SK-N-SH (cell line): ENCODE results near the gene PWWP2B. TPM values are rescaled to one million over a fixed set of nuclear protein-coding genes. Genes with fewer than 3 reads are reported as not detected.

Experiments used
- CTCF ChIA-PET: fragments of 300-600, 350-600 bp; formaldehyde crosslinking; extraction: SDS; loops from one replicate; lab custom pipeline; 2021; lab: Yijun Ruan, JAX
- POLR2A ChIA-PET: fragments of 350-600 bp; sonication (Branson Sonifier 250); formaldehyde crosslinking; extraction: SDS; loops from one replicate; lab custom pipeline; 2020; ENCODE audit warnings: antibody characterized with exemption, inconsistent platforms; lab: Yijun Ruan, JAX
- DNase-seq: peaks from one replicate; pipeline ENCODE4 v3.0.0; 2012
- H2AFZ ChIP-seq: fragments of 200-600 bp; sonication (generic); 2 replicates; pipeline ENCODE4 v1.8.1; 2016; ENCODE audit warnings: antibody characterized with exemption, mild to moderate bottlenecking, low read depth
- H3F3A ChIP-seq: fragments of 200-600 bp; sonication (generic); replicated peaks from 2 replicates; pipeline ENCODE3; 2016; ENCODE audit warnings: antibody characterized with exemption, mild to moderate bottlenecking; ENCODE audit not compliant: insufficient read depth
- H3K27ac ChIP-seq, 2 experiments: fragments of 200-500 bp in 1 of 2; fragments of 200-600 bp in 1 of 2; sonication (Bioruptor generic) in 1 of 2; sonication (generic), shearing (Covaris generic) in 1 of 2; 2 replicates each; pipeline versions ENCODE4 v1.5.1 to v1.6.1; 2014 to 2016; ENCODE audit warnings: low read depth in 2 of 2, inconsistent platforms in 1 of 2, low read length in 1 of 2, mild to moderate bottlenecking in 1 of 2, mixed read lengths in 1 of 2
- H3K27me3 ChIP-seq: fragments of 200-600 bp; sonication (generic), shearing (Covaris generic); 2 replicates; pipeline ENCODE4 v1.6.1; 2016; ENCODE audit warnings: mixed run types; ENCODE audit not compliant: insufficient read depth
- H3K36me3 ChIP-seq, 2 experiments: fragments of 200-500 bp in 1 of 2; fragments of 200-600 bp in 1 of 2; sonication (Bioruptor generic) in 1 of 2; sonication (generic) in 1 of 2; replicated peaks in 1 of 2; 2 replicates each; pipeline versions ENCODE3 to v1.5.1; 2014 to 2016; ENCODE audit warnings: low read length in 1 of 2, mild to moderate bottlenecking in 1 of 2; ENCODE audit not compliant: insufficient read depth in 2 of 2, control insufficient read depth in 1 of 2
- H3K4me1 ChIP-seq, 2 experiments: fragments of 200-500 bp in 1 of 2; fragments of 200-600 bp in 1 of 2; sonication (Bioruptor generic) in 1 of 2; sonication (generic), shearing (Covaris generic) in 1 of 2; 2 replicates each; pipeline versions ENCODE4 v1.5.1 to v1.6.1; 2014 to 2016; ENCODE audit warnings: low read depth in 1 of 2, low read length in 1 of 2, mixed run types in 1 of 2; ENCODE audit not compliant: insufficient read depth in 2 of 2, control insufficient read depth in 1 of 2
- H3K4me2 ChIP-seq: fragments of 200-600 bp; sonication (generic), shearing (Covaris generic); 2 replicates; pipeline ENCODE4 v1.6.1; 2017; ENCODE audit warnings: mixed run types
- H3K4me3 ChIP-seq, 2 experiments: fragments of 200-500 bp in 1 of 2; fragments of 200-600 bp in 1 of 2; sonication (Bioruptor generic) in 1 of 2; sonication (generic), shearing (Covaris generic) in 1 of 2; 2 replicates each; pipeline versions ENCODE4 v1.5.1 to v1.8.1; 2014 to 2016; ENCODE audit warnings: low read depth in 2 of 2, inconsistent platforms in 1 of 2, low read length in 1 of 2, mild to moderate bottlenecking in 1 of 2, mixed read lengths in 1 of 2, moderate library complexity in 1 of 2
- H3K79me2 ChIP-seq: fragments of 200-600 bp; sonication (generic); 2 replicates; pipeline ENCODE4 v1.8.1; 2017; ENCODE audit warnings: mild to moderate bottlenecking; ENCODE audit not compliant: insufficient read depth
- H3K9ac ChIP-seq: fragments of 200-600 bp; sonication (generic); 2 replicates; pipeline ENCODE4 v1.6.1; 2017; ENCODE audit warnings: mixed run types
- H3K9me2 ChIP-seq: fragments of 200-600 bp; sonication (generic); 2 replicates; pipeline ENCODE4 v1.6.1; 2017; ENCODE audit warnings: mixed run types
- H3K9me3 ChIP-seq: fragments of 200-600 bp; sonication (generic); 2 replicates; pipeline ENCODE4 v1.6.1; 2017; ENCODE audit warnings: mixed run types, mild to moderate bottlenecking, moderate library complexity
- H4K20me1 ChIP-seq: fragments of 200-600 bp; sonication (generic); 2 replicates; pipeline ENCODE4 v1.6.1; 2017; ENCODE audit warnings: mild to moderate bottlenecking, mixed run types; ENCODE audit not compliant: insufficient read depth
- CHD2 ChIP-seq: fragments of 150-350 bp; IDR thresholded peaks from 2 replicates; pipeline ENCODE4 v1.6.1; 2018; ENCODE audit warnings: low read length; ENCODE audit not compliant: partially characterized antibody
- EP300 ChIP-seq, 2 experiments: IDR thresholded peaks; 2 replicates each; pipeline versions ENCODE4 v1.4.0 to v1.6.1; 2012; ENCODE audit warnings: borderline replicate concordance in 1 of 2, low read depth in 1 of 2, low read length in 1 of 2
- FOSL2 ChIP-seq: IDR thresholded peaks from 2 replicates; pipeline ENCODE4 v1.4.0; 2012; ENCODE audit warnings: low read depth, mild to moderate bottlenecking, moderate library complexity, borderline replicate concordance
- FOXJ3 ChIP-seq: sonication (generic); formaldehyde crosslinking; IDR thresholded peaks from 2 replicates; pipeline ENCODE4 v1.5.1; 2020; ENCODE audit warnings: mild to moderate bottlenecking, missing genetic modification reagents
- FOXM1 ChIP-seq: IDR thresholded peaks from 2 replicates; pipeline ENCODE4 v1.4.0; 2012; ENCODE audit warnings: low read depth, mild to moderate bottlenecking
- GABPA ChIP-seq: IDR thresholded peaks from 2 replicates; pipeline ENCODE4 v1.4.0; 2012; ENCODE audit warnings: low read depth, mild to moderate bottlenecking
- MXI1 ChIP-seq: IDR thresholded peaks from 2 replicates; pipeline ENCODE4 v1.6.1; 2012; ENCODE audit warnings: mild to moderate bottlenecking, low read depth, low read length, improper control_type of control experiment
- NFIC ChIP-seq: IDR thresholded peaks from 2 replicates; pipeline ENCODE4 v1.4.0; 2012; ENCODE audit warnings: borderline replicate concordance
- NRF1 ChIP-seq: IDR thresholded peaks from 2 replicates; pipeline ENCODE4 v1.6.1; 2012; ENCODE audit warnings: low read depth, mild to moderate bottlenecking, low read length
- PBX3 ChIP-seq: IDR thresholded peaks from 2 replicates; pipeline ENCODE4; 2012
- POLR2AphosphoS5 ChIP-seq: IDR thresholded peaks from 2 replicates; pipeline ENCODE4 v1.6.1; 2012; ENCODE audit warnings: low read depth, low read length
- RAD21 ChIP-seq: IDR thresholded peaks from 2 replicates; pipeline ENCODE4 v1.6.1; 2012; ENCODE audit warnings: mild to moderate bottlenecking, low read length
- REST ChIP-seq: IDR thresholded peaks from 2 replicates; pipeline ENCODE4 v1.6.1; 2012; ENCODE audit warnings: mild to moderate bottlenecking, low read depth, low read length, moderate library complexity
- RXRA ChIP-seq: IDR thresholded peaks from 2 replicates; pipeline ENCODE4 v1.4.0; 2012; ENCODE audit warnings: low read depth, mild to moderate bottlenecking, borderline replicate concordance
- TAF1 ChIP-seq: IDR thresholded peaks from 2 replicates; pipeline ENCODE4 v1.6.1; 2012; ENCODE audit warnings: low read depth, mild to moderate bottlenecking, low read length, moderate library complexity, borderline replicate concordance
- USF1 ChIP-seq: IDR thresholded peaks from 2 replicates; pipeline ENCODE4 v1.4.0; 2012; ENCODE audit warnings: low read depth, borderline replicate concordance
- USF2 ChIP-seq: fragments of 150-350 bp; IDR thresholded peaks from 2 replicates; pipeline ENCODE4 v1.6.1; 2017; ENCODE audit warnings: antibody characterized with exemption, low read length, low read depth, borderline replicate concordance
- WGBS: methylation state at CpG from one replicate; pipeline ENCODE4 v1.1.6; 2017; ENCODE audit warnings: low lambda C conversion rate; 5-methylcytosine and 5-hydroxymethylcytosine counted together
- polyA plus RNA-seq, 3 experiments: library from polyadenylated mRNA; depleted of rRNA; stranded (reverse); fragments of >200 nt; gene quantifications; 2 replicates each; pipeline ENCODE4 v1.2.3, GENCODE V29; 2012

The PWWP2B gene
- polyA plus RNA-seq, 1 of the 3 experiments (the other 2 are of a cell fraction) = 2.4 TPM

GRCh38 chr10:132347931-132348267, 49.1 kb upstream of the PWWP2B start:
- Histone ChIP-seq H2AFZ (no peak overlapping the region), H3K9me2 (no peaks in the 10 kb centered on the region), H4K20me1 (peaks cover 3% of the 10 kb centered on the region; the same call in 1 of the 2 replicates), H3K4me3 (no peak overlapping the region), H3K27ac (no peak overlapping the region), H3K4me1 (no peaks in the 10 kb centered on the region), H3K9me3 (no peaks in the 10 kb centered on the region), H3F3A (no peaks in the 10 kb centered on the region), H3K79me2 (no peaks in the 10 kb centered on the region), H3K36me3 (peaks cover 10 to 29% of the 10 kb centered on the region in 2 experiments), H3K27me3 (no peaks in the 10 kb centered on the region), H3K9ac (no peak overlapping the region), H3K4me2 (no peak overlapping the region)
- POLR2A ChIA-PET = no interaction called here
- CTCF ChIA-PET = interaction anchor here (0.9 to 4.8 kb wide), 2 partner anchors 13 to 124 kb away, joined by 3 to 30 read pairs; no protein-coding TSS in a partner anchor
- 91% methylated on average over 12 of the region's 13 CpGs for WGBS
- DNase-seq = no peak
- TF ChIP-seq REST (no peak), RAD21 (no peak), TAF1 (no peak), PBX3 (no peak), FOXM1 (no peak), EP300 (IDR thresholded peaks at IDR 0.05; ENCODE audit: borderline replicate concordance in 1 of 2, low read depth in 1 of 2, low read length in 1 of 2) (no peak), USF1 (no peak), FOXJ3 (CRISPR knock-in tag) (no peak), NFIC (no peak), USF2 (no peak), MXI1 (no peak), POLR2AphosphoS5 (no peak), RXRA (no peak), NRF1 (no peak), GABPA (no peak), CHD2 (no peak), FOSL2 (no peak)
